Measurements from ENCODE around the gene UTP25. TPM values are rescaled to one million over a fixed set of nuclear protein-coding genes. Genes with fewer than 3 reads are reported as not detected.

The UTP25 gene
- total RNA-seq, 1 donor from 2014 or later, result 6.4 TPM

DNA sequence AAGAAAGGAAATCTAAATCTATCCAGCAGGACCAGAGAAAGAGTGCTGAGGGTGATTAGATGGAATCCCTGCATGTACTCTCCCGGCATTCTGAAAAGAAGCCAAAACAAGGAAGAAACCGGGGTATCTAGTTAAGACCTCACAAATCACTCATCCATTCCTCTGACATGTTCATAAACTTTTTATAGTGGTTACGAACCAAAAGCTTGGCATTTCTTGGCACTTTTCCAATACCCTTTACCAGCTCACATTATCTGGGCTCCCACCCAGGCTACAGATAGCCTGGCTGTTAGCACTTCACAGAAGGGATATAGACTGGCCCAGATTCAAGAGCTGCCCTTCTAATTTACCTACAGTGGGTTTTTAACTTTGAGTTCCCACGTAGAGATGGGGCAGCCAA, 41.6 kb upstream of the UTP25 start:
- no peaks in the 10 kb centered on the region for H3K36me3 ChIP-seq
- Mint-ChIP-seq H3K4me3 (no peak overlapping the region), H3K9me3 (no peaks in the 10 kb centered on the region), H3K27ac (no peak overlapping the region), H3K4me1 (peaks cover 9% of the 10 kb centered on the region), H3K36me3 (peaks cover 2% of the 10 kb centered on the region), H3K27me3 (ENCODE audit: insufficient read depth, low read depth) (peaks cover 12% of the 10 kb centered on the region)
- H3K9me3 ChIP-seq (ENCODE audit: low read depth), result no peaks in the 10 kb centered on the region
- H3K4me1 ChIP-seq, result peaks cover 6% of the 10 kb centered on the region
- TF ChIP-seq, protein P1, sequence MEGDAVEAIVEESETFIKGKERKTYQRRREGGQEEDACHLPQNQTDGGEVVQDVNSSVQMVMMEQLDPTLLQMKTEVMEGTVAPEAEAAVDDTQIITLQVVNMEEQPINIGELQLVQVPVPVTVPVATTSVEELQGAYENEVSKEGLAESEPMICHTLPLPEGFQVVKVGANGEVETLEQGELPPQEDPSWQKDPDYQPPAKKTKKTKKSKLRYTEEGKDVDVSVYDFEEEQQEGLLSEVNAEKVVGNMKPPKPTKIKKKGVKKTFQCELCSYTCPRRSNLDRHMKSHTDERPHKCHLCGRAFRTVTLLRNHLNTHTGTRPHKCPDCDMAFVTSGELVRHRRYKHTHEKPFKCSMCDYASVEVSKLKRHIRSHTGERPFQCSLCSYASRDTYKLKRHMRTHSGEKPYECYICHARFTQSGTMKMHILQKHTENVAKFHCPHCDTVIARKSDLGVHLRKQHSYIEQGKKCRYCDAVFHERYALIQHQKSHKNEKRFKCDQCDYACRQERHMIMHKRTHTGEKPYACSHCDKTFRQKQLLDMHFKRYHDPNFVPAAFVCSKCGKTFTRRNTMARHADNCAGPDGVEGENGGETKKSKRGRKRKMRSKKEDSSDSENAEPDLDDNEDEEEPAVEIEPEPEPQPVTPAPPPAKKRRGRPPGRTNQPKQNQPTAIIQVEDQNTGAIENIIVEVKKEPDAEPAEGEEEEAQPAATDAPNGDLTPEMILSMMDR (IDR thresholded peaks at IDR 0.05), result no peak
- TF ChIP-seq EZH2 (IDR thresholded peaks at IDR 0.05), result no peak
- no peak for TF ChIP-seq EZH2phosphoT487 (IDR thresholded peaks at IDR 0.05)
- peaks cover 39% of the 10 kb centered on the region for H3K27me3 ChIP-seq
- H3K9ac ChIP-seq, result no peak overlapping the region
- H3K4me3 ChIP-seq, result no peak overlapping the region
- H2AFZ ChIP-seq (replicated peaks), result no peak overlapping the region
- no peak overlapping the region for H3K4me2 ChIP-seq
- H4K20me1 ChIP-seq (ENCODE audit: low read depth), result no peaks in the 10 kb centered on the region
- H3K27ac ChIP-seq, result no peak overlapping the region
- H3F3A ChIP-seq (ENCODE audit: low read depth), result peaks cover 6% of the 10 kb centered on the region
- peaks cover 9% of the 10 kb centered on the region for H3K79me2 ChIP-seq (ENCODE audit: low read depth)
- DNase-seq (ENCODE audit: low spot score), result no peak

DNA sequence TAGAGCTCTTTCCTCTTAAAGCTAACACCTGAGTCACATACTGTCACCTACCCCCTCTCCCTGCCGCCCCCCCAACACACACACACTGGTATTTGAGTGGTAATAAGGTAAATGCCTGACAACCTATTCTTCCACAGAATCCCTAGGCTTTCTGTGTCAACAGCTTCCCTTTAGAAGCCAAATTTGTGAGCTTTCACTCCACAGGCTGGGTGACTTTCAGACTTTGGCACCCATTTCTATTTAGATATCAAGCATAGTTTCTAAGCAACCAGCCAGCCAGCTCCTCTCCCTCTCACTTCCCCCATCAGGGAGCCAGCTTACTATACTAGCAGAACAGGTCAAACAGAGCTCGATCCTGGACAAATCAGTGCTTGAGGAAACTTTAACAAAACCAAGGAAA, 40.2 kb upstream of the UTP25 start:
- Mint-ChIP-seq H3K4me1 (peaks cover 9% of the 10 kb centered on the region), H3K27me3 (ENCODE audit: insufficient read depth, low read depth) (peaks cover 17% of the 10 kb centered on the region), H3K9me3 (no peaks in the 10 kb centered on the region), H3K27ac (no peak overlapping the region), H3K36me3 (no peaks in the 10 kb centered on the region), H3K4me3 (no peak overlapping the region)
- no peaks in the 10 kb centered on the region for H3K9me3 ChIP-seq (ENCODE audit: low read depth)
- peaks cover 9% of the 10 kb centered on the region for H3K79me2 ChIP-seq (ENCODE audit: low read depth)
- no peak overlapping the region for H2AFZ ChIP-seq (replicated peaks)
- no peak overlapping the region for H3K4me2 ChIP-seq
- H3K36me3 ChIP-seq, result no peaks in the 10 kb centered on the region
- DNase-seq (ENCODE audit: low spot score), result no peak
- H4K20me1 ChIP-seq (ENCODE audit: low read depth), result no peaks in the 10 kb centered on the region
- H3K9ac ChIP-seq, result no peak overlapping the region
- H3K27me3 ChIP-seq, result peaks cover 41% of the 10 kb centered on the region
- H3K4me3 ChIP-seq, result no peak overlapping the region
- no peak for TF ChIP-seq EZH2phosphoT487 (IDR thresholded peaks at IDR 0.05)
- TF ChIP-seq, protein P1 (IDR thresholded peaks at IDR 0.05), result no peak
- no peak for TF ChIP-seq EZH2 (IDR thresholded peaks at IDR 0.05)
- H3K27ac ChIP-seq, result no peak overlapping the region
- H3F3A ChIP-seq (ENCODE audit: low read depth), result peaks cover 6% of the 10 kb centered on the region
- peaks cover 6% of the 10 kb centered on the region for H3K4me1 ChIP-seq

GRCh38 chr1:209789245-209789644, 38.5 kb upstream of the UTP25 start:
- no peak for DNase-seq (ENCODE audit: low spot score)
- Mint-ChIP-seq H3K27ac (no peak overlapping the region), H3K27me3 (ENCODE audit: insufficient read depth, low read depth) (peaks cover 24% of the 10 kb centered on the region), H3K36me3 (no peaks in the 10 kb centered on the region), H3K9me3 (no peaks in the 10 kb centered on the region), H3K4me3 (no peak overlapping the region), H3K4me1 (peaks cover 3% of the 10 kb centered on the region)
- H3K79me2 ChIP-seq (ENCODE audit: low read depth), result no peaks in the 10 kb centered on the region
- H3K27me3 ChIP-seq, result peaks cover 42% of the 10 kb centered on the region
- H3K27ac ChIP-seq, result no peak overlapping the region
- H2AFZ ChIP-seq (replicated peaks), result no peak overlapping the region
- no peaks in the 10 kb centered on the region for H3K36me3 ChIP-seq
- no peak overlapping the region for H3K9ac ChIP-seq
- no peak overlapping the region for H3K4me2 ChIP-seq
- H3F3A ChIP-seq (ENCODE audit: low read depth), result peaks cover 6% of the 10 kb centered on the region
- H4K20me1 ChIP-seq (ENCODE audit: low read depth), result no peaks in the 10 kb centered on the region
- H3K4me1 ChIP-seq, result no peaks in the 10 kb centered on the region
- no peaks in the 10 kb centered on the region for H3K9me3 ChIP-seq (ENCODE audit: low read depth)
- H3K4me3 ChIP-seq, result no peak overlapping the region
- TF ChIP-seq EZH2phosphoT487 (IDR thresholded peaks at IDR 0.05), result no peak
- no peak for TF ChIP-seq EZH2 (IDR thresholded peaks at IDR 0.05)
- TF ChIP-seq, protein P1 (IDR thresholded peaks at IDR 0.05), result no peak

All from neural progenitor cell (in vitro differentiated cells).